GM13976 (cell line): ENCODE measurements around the gene SSTR3.

ENCODE experiments used
- DNase-seq: peaks from one replicate; pipeline ENCODE4 v3.0.0; 2012; ENCODE audit warnings: low spot score
- CTCF ChIP-seq: IDR thresholded peaks from 2 replicates; pipeline ENCODE4 v1.5.1; 2012; ENCODE audit warnings: borderline replicate concordance, mild to moderate bottlenecking; ENCODE audit not compliant: insufficient read depth; ENCODE audit errors: extremely low read depth, missing control alignments, control extremely low read depth
- in situ Hi-C: fragments of 300-500 bp; cut with MboI; formaldehyde crosslinking; loops from one replicate; pipeline ENCODE4 v1.12.0; 2022; ENCODE audit warnings: low sequenced_read_pairs, mixed read lengths, inconsistent platforms; ENCODE audit not compliant: unreplicated experiment

The SSTR3 gene

GRCh38 chr22:37196539-37197450 lies 15.5 kb downstream of the SSTR3 start:
- in situ Hi-C loops, result loop anchor here (10.0 kb wide), 1 partner anchor 112 kb away; no protein-coding TSS in a partner anchor
- DNase-seq, result no peak
- no peak for TF ChIP-seq CTCF

- TF ChIP-seq CTCF, result no peak
- DNase-seq, result no peak
- in situ Hi-C loops, result loop anchor here (10.0 kb wide), 1 partner anchor 111 kb away; no protein-coding TSS in a partner anchor
These were observed 16.4 kb downstream of the SSTR3 start for GRCh38 chr22:37195921-37196320.

- no peak for DNase-seq
- in situ Hi-C loops, result loop anchor here (10.0 kb wide), 1 partner anchor 110 kb away; no protein-coding TSS in a partner anchor
- no peak for TF ChIP-seq CTCF
These were observed 17.5 kb downstream of the SSTR3 start for GRCh38 chr22:37194750-37195149.

GRCh38 chr22:37193629-37194191 lies 18.6 kb downstream of the SSTR3 start:
- in situ Hi-C loops, result loop anchor here (10.0 kb wide), 1 partner anchor 109 kb away; no protein-coding TSS in a partner anchor
- no peak for TF ChIP-seq CTCF
- DNase-seq, result peak; percentile 62

GRCh38 chr22:37192741-37193140 lies 19.5 kb downstream of the SSTR3 start:
- DNase-seq, result no peak
- in situ Hi-C loops, result loop anchor here (10.0 kb wide), 1 partner anchor 108 kb away; no protein-coding TSS in a partner anchor
- no peak for TF ChIP-seq CTCF

GRCh38 chr22:37192204-37192603 lies 20.1 kb downstream of the SSTR3 start:
- DNase-seq, result no peak
- in situ Hi-C loops, result loop anchor here (10.0 kb wide), 1 partner anchor 107 kb away; no protein-coding TSS in a partner anchor
- no peak for TF ChIP-seq CTCF
